ENCODE data around the gene TMTC3.

The TMTC3 gene

DNA sequence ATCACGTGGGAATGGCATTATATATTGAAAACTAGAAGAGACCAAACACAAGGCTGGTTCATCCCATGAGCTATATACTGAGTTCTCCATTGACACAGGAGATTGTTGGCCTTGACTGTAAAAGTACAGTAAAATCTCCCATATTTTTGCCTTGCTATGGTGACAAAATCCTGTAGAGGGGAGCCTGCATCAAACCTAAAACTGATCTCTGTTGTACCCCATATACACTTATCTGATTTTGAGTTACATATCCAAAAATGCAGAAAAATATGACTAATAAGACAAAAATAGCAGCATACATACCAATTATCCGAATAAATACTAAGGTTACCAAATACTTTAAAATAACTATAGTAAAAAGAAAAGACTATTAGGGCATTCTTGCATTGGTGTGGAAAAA, 60.4 kb downstream of the TMTC3 start:
- H3K4me3 ChIP-seq (replicated peaks; ENCODE audit: insufficient read depth, low read length), result no peak overlapping the region
- DNase-seq (ENCODE audit: low read depth in 1 of 2, low spot score in 1 of 2), result no peak
- no peaks in the 10 kb centered on the region for H3K27me3 ChIP-seq (ENCODE audit: insufficient read depth, poor library complexity, severe bottlenecking)
- no peak overlapping the region for H3K27ac ChIP-seq (replicated peaks)
- TF ChIP-seq SPI1 (IDR thresholded peaks at IDR 0.05; ENCODE audit: borderline replicate concordance, low read depth), result no peak
- no peak for TF ChIP-seq REST (IDR thresholded peaks at IDR 0.05; ENCODE audit: insufficient replicate concordance, low read depth)
- TF ChIP-seq, protein P1, sequence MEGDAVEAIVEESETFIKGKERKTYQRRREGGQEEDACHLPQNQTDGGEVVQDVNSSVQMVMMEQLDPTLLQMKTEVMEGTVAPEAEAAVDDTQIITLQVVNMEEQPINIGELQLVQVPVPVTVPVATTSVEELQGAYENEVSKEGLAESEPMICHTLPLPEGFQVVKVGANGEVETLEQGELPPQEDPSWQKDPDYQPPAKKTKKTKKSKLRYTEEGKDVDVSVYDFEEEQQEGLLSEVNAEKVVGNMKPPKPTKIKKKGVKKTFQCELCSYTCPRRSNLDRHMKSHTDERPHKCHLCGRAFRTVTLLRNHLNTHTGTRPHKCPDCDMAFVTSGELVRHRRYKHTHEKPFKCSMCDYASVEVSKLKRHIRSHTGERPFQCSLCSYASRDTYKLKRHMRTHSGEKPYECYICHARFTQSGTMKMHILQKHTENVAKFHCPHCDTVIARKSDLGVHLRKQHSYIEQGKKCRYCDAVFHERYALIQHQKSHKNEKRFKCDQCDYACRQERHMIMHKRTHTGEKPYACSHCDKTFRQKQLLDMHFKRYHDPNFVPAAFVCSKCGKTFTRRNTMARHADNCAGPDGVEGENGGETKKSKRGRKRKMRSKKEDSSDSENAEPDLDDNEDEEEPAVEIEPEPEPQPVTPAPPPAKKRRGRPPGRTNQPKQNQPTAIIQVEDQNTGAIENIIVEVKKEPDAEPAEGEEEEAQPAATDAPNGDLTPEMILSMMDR (IDR thresholded peaks at IDR 0.05; ENCODE audit: insufficient read depth, low read length), result no peak
- TF ChIP-seq POLR2AphosphoS5 (IDR thresholded peaks at IDR 0.05; ENCODE audit: low read depth), result no peak
- TF ChIP-seq GABPA (IDR thresholded peaks at IDR 0.05; ENCODE audit: low read depth), result no peak

DNA sequence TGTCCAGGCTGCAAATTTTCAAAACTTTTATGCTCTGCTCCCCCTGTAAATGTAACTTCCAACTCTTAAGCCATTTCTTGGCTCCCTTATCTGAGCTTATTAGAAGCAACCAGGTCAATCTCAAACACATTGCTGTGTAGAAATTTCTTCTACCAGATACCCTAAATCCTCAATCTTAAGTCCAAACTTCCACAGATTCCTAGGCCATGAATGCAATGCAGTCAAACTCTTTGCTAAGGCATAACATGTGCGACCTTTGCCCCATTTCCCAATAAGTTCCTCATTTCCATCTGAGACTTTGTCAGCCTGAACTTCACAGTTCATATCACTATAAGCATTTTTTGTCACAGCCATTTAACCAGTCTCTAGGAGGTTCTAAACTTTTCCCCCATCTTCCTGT, 64.5 kb downstream of the TMTC3 start:
- TF ChIP-seq POLR2AphosphoS5 (IDR thresholded peaks at IDR 0.05; ENCODE audit: low read depth), result no peak
- no peak for TF ChIP-seq REST (IDR thresholded peaks at IDR 0.05; ENCODE audit: insufficient replicate concordance, low read depth)
- TF ChIP-seq, protein P1 (IDR thresholded peaks at IDR 0.05; ENCODE audit: insufficient read depth, low read length), result no peak
- TF ChIP-seq SPI1 (IDR thresholded peaks at IDR 0.05; ENCODE audit: borderline replicate concordance, low read depth), result no peak
- no peak for TF ChIP-seq GABPA (IDR thresholded peaks at IDR 0.05; ENCODE audit: low read depth)
- Histone ChIP-seq H3K27ac (replicated peaks) (no peak overlapping the region), H3K27me3 (ENCODE audit: insufficient read depth, poor library complexity, severe bottlenecking) (no peaks in the 10 kb centered on the region), H3K4me3 (replicated peaks; ENCODE audit: insufficient read depth, low read length) (no peak overlapping the region)
- DNase-seq (ENCODE audit: low read depth in 1 of 2, low spot score in 1 of 2), result peak in 1 of 2 experiments; percentile 73

- Histone ChIP-seq H3K27ac (replicated peaks) (no peak overlapping the region), H3K27me3 (ENCODE audit: insufficient read depth, poor library complexity, severe bottlenecking) (no peaks in the 10 kb centered on the region), H3K4me3 (replicated peaks; ENCODE audit: insufficient read depth, low read length) (no peak overlapping the region)
- no peak for TF ChIP-seq REST (IDR thresholded peaks at IDR 0.05; ENCODE audit: insufficient replicate concordance, low read depth)
- DNase-seq (ENCODE audit: low read depth in 1 of 2, low spot score in 1 of 2), result peak in 1 of 2 experiments; percentile 31
Observed at GRCh38 chr12:88207921-88208620, 66.0 kb downstream of the TMTC3 start.

Data from HL-60 (cell line).